Stimulated activated CD8-positive, alpha-beta memory T cell treated with anti-CD3 and anti-CD28 coated beads, Interleukin-2, amount 100 ng/mL, for 48 hours (primary cell): ENCODE data around the gene ATPAF1.

Experiments used
- DNase-seq, 2 donors: peaks; one replicate each; pipeline ENCODE4 v3.0.0-alpha.2; 2020; ENCODE audit warnings: low read depth in 2 of 2

Gene ATPAF1

GRCh38 chr1:46615735-46616134 lies 52.4 kb downstream of the ATPAF1 start:
- no peak for DNase-seq

- DNase-seq = no peak
These were observed 53.1 kb downstream of the ATPAF1 start for GRCh38 chr1:46615088-46615487.

GRCh38 chr1:46614604-46614984 lies 53.6 kb downstream of the ATPAF1 start:
- DNase-seq = no peak

GRCh38 chr1:46613661-46614603 lies 54.2 kb downstream of the ATPAF1 start:
- no peak for DNase-seq

GRCh38 chr1:46612937-46613660 lies 55.1 kb downstream of the ATPAF1 start:
- no peak for DNase-seq

GRCh38 chr1:46611691-46612221 lies 56.4 kb downstream of the ATPAF1 start:
- DNase-seq = no peak

- no peak for DNase-seq
These were observed 60.6 kb downstream of the ATPAF1 start for GRCh38 chr1:46607345-46608130.

GRCh38 chr1:46606255-46606965 lies 61.8 kb downstream of the ATPAF1 start:
- DNase-seq = no peak

- DNase-seq = no peak
These were observed 62.9 kb downstream of the ATPAF1 start for GRCh38 chr1:46605232-46605631.

GRCh38 chr1:46603858-46604549 lies 64.2 kb downstream of the ATPAF1 start, which contains the start of gene MKNK1:
Gene MKNK1 (minus strand): TSS chr1:46604268. CDS start chr1:46583327, 20,941 bp downstream.
- peak; percentile 93 to 97 for DNase-seq

GRCh38 chr1:46603481-46603857 lies 64.7 kb downstream of the ATPAF1 start:
- no peak for DNase-seq

- no peak for DNase-seq
These were observed 66.7 kb downstream of the ATPAF1 start for GRCh38 chr1:46601257-46602007.

- DNase-seq = no peak
These were observed 68.8 kb downstream of the ATPAF1 start for GRCh38 chr1:46599059-46599970.

- DNase-seq = no peak
These were observed 71.3 kb downstream of the ATPAF1 start for GRCh38 chr1:46596846-46597245.

GRCh38 chr1:46596036-46596435 lies 72.1 kb downstream of the ATPAF1 start:
- no peak for DNase-seq

- no peak for DNase-seq
These were observed 73.0 kb downstream of the ATPAF1 start for GRCh38 chr1:46595127-46595526.

GRCh38 chr1:46594063-46594462 lies 74.1 kb downstream of the ATPAF1 start:
- DNase-seq = no peak

GRCh38 chr1:46592823-46593222 lies 75.3 kb downstream of the ATPAF1 start:
- no peak for DNase-seq

- no peak for DNase-seq
These were observed 78.6 kb downstream of the ATPAF1 start for GRCh38 chr1:46589529-46589928.
